ENCODE data around the gene CNGA3. TPM values are rescaled to one million over a fixed set of nuclear protein-coding genes. Genes with fewer than 3 reads are reported as not detected.

The CNGA3 gene
- total RNA-seq: 0.13 TPM in 1 of 2 replicates, not detected in the other

DNA sequence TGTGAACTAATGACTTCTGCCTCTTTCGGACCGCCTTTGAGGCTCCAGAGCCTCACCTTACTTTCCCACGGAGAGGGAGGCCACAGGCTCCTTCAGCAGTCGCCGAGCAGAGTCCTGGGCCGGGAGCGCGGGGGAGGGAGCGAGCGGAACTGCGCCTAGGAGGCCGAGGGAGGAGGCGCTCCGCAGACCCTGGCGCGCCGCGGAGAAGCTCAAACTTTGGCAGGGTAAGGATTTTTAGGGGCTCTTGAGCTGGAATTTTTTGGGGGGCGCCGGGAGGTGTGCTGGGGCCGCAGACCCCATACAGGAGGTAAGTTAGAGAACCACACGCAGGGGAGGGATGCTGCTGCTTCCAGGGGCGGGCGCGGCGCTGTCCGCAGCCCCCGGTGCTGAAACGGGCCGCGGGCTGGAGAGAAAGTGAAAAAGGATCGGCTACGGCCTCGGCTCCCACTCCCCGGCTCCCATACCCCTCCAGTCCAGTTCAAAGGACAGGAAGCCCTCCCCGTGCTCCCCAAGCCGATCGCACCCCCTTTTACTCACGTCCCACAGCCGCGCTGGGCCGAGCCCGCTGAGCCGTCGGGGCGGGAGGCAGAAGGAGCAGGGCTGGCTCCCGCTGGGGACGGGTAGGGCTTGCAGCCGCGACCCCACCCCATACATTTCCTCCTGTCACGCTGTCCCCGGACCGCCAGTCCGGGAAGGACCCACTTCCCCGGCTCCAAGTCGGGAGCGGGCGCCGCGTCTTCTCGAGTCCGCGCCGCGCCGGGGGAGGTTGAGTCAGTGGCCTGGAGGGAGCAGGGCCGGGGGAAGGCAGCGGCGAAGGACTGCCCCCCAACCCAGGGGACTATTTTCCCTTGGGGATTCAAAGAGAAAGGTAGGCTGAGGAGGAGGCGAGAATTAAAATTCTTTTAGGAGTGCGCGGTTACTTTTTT, at the start of gene CNGA3:
TSS of gene CNGA3 (plus strand) at position 146 of the 926 bp plus-strand sequence. CDS start 23,520 bp downstream, outside the sequence.

DNA sequence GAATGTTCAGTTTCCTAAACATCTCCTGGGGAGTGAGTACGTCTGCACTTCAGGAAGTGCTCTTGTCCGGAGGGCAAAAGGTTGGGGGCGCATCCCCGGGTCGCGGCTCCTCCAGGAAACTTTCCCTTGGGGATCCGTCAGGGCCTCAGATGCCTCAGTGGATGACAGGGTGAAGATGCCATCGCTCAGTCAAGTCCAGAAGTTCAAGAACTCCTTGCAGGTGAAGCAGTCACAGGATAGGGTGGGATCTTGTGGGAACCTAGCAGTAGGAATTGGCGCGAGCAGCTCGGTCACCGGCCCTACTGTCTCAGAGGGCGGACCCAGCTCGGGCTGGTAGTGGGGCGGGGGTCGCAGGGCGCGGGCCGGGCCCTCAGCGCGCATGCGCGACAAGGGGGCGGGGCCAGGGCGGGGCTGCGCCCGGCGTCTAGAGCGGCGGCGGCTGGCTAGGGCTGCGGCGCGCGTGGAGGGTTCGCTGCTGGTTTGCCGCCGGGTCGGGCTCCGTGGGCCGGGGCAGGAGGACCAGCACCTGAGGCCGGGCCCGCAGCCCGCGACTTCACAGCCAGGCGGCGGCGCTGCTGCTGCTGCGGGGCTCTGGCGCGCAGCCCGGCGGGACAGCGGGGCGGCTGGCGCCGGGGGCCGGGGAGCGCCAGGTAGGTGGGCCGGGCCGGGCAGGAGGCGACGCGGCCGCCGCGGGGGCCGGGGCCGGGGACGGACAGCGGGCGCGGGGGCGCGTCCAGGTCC, 98.3 kb downstream of the CNGA3 start, which contains the start of gene INPP4A:
TSS of gene INPP4A (plus strand) at position 423 of the 741 bp plus-strand sequence. CDS start 75,191 bp downstream, outside the sequence.

Other genes with a start within 250 kb of the CNGA3 start
- 21.8 and 23.9 TPM in 2 replicates for gene INPP4A, start 98.4 kb downstream of the CNGA3 start, total RNA-seq